H9 (cell line): ENCODE data around the gene TREML1. TPM values are rescaled to one million over a fixed set of nuclear protein-coding genes. Genes with fewer than 3 reads are reported as not detected.

Experiments used
- DNase-seq: peaks from one replicate; pipeline ENCODE4 v3.0.0-alpha.2; 2017
- H2AFZ ChIP-seq: one replicate; pipeline ENCODE4 v1.6.1; 2013; ENCODE audit warnings: mild to moderate bottlenecking, low read length, control low read depth, moderate library complexity
- H2AK5ac ChIP-seq: 2 replicates; pipeline ENCODE4 v1.6.1; 2013; ENCODE audit warnings: low read length, control low read depth, mixed read lengths; ENCODE audit not compliant: insufficient read length
- H2BK120ac ChIP-seq: one replicate; pipeline ENCODE4 v1.6.1; 2013; ENCODE audit warnings: low read depth, mild to moderate bottlenecking, low read length, control low read depth, inconsistent platforms; ENCODE audit not compliant: poor library complexity, severe bottlenecking
- H2BK12ac ChIP-seq: 2 replicates; pipeline ENCODE4 v1.6.1; 2013; ENCODE audit warnings: low read length, control low read depth, mixed read lengths, low read depth; ENCODE audit not compliant: insufficient read length
- H2BK15ac ChIP-seq: 2 replicates; pipeline ENCODE4 v1.6.1; 2013; ENCODE audit warnings: low read depth, low read length, control low read depth
- H2BK20ac ChIP-seq: one replicate; pipeline ENCODE4 v1.6.1; 2013; ENCODE audit warnings: low read depth, mild to moderate bottlenecking, low read length, control low read depth, inconsistent platforms; ENCODE audit not compliant: poor library complexity, severe bottlenecking
- H2BK5ac ChIP-seq: 2 replicates; pipeline ENCODE4 v1.6.1; 2013; ENCODE audit warnings: low read length, control low read depth, mixed read lengths; ENCODE audit not compliant: insufficient read length
- H3K14ac ChIP-seq: 2 replicates; pipeline ENCODE4 v1.6.1; 2013; ENCODE audit warnings: low read length, control low read depth; ENCODE audit not compliant: insufficient read depth
- H3K18ac ChIP-seq: 2 replicates; pipeline ENCODE4 v1.6.1; 2013; ENCODE audit warnings: low read depth, mild to moderate bottlenecking, mixed read lengths, low read length, control low read depth; ENCODE audit not compliant: insufficient read length
- H3K23ac ChIP-seq: 2 replicates; pipeline ENCODE4 v1.6.1; 2013; ENCODE audit warnings: low read length, control low read depth, mixed read lengths, low read depth; ENCODE audit not compliant: insufficient read length
- H3K23me2 ChIP-seq: 2 replicates; pipeline ENCODE4 v1.6.1; 2013; ENCODE audit warnings: low read depth, mild to moderate bottlenecking, mixed read lengths, low read length, control low read depth; ENCODE audit not compliant: insufficient read length, poor library complexity, severe bottlenecking
- H3K27ac ChIP-seq: 2 replicates; pipeline ENCODE4 v1.5.1; 2013; ENCODE audit warnings: low read length, control low read depth, mixed read lengths, low read depth; ENCODE audit not compliant: insufficient read length
- H3K27me3 ChIP-seq: 2 replicates; pipeline ENCODE4 v1.6.1; 2013; ENCODE audit warnings: low read length, control low read depth, inconsistent platforms; ENCODE audit not compliant: insufficient read depth
- H3K4ac ChIP-seq: 2 replicates; pipeline ENCODE4 v1.6.1; 2013; ENCODE audit warnings: low read depth, mild to moderate bottlenecking, control low read depth, inconsistent platforms, low read length, moderate library complexity
- H3K4me1 ChIP-seq: 2 replicates; pipeline ENCODE4 v1.6.1; 2013; ENCODE audit warnings: low read length, control low read depth, inconsistent platforms; ENCODE audit not compliant: insufficient read depth
- H3K4me2 ChIP-seq: 2 replicates; pipeline ENCODE4 v1.6.1; 2013; ENCODE audit warnings: low read length, control low read depth, mixed read lengths; ENCODE audit not compliant: insufficient read length, insufficient read depth
- H3K56ac ChIP-seq: 2 replicates; pipeline ENCODE4 v1.6.1; 2013; ENCODE audit warnings: low read depth, mild to moderate bottlenecking, mixed read lengths, low read length, control low read depth; ENCODE audit not compliant: insufficient read length
- H3K79me1 ChIP-seq: 2 replicates; pipeline ENCODE4 v1.6.1; 2013; ENCODE audit warnings: low read depth, mild to moderate bottlenecking, moderate library complexity, low read length, control low read depth, inconsistent platforms; ENCODE audit not compliant: insufficient read depth, poor library complexity, severe bottlenecking
- H3K79me2 ChIP-seq: 2 replicates; pipeline ENCODE4 v1.6.1; 2013; ENCODE audit warnings: low read length, control low read depth, inconsistent platforms; ENCODE audit not compliant: insufficient read depth
- H3K9ac ChIP-seq: 2 replicates; pipeline ENCODE4 v1.6.1; 2013; ENCODE audit warnings: low read length, control low read depth, mixed read lengths; ENCODE audit not compliant: insufficient read length; ENCODE audit errors: extremely low read depth
- H3K9me3 ChIP-seq: one replicate; pipeline ENCODE4 v1.6.1; 2013; ENCODE audit warnings: low read depth, low read length, inconsistent platforms; ENCODE audit not compliant: control insufficient read depth
- H3T11ph ChIP-seq: one replicate; pipeline ENCODE4 v1.6.1; 2013; ENCODE audit warnings: mild to moderate bottlenecking, low read length, control low read depth, inconsistent platforms
- H4K20me1 ChIP-seq: one replicate; pipeline ENCODE4 v1.6.1; 2013; ENCODE audit not compliant: control insufficient read depth, insufficient read length, insufficient read depth
- H4K5ac ChIP-seq: 2 replicates; pipeline ENCODE4 v1.6.1; 2013; ENCODE audit warnings: low read depth, mild to moderate bottlenecking, mixed read lengths, low read length, control low read depth; ENCODE audit not compliant: insufficient read length
- H4K8ac ChIP-seq: replicated peaks from 2 replicates; pipeline ENCODE4 v1.6.1; 2013; ENCODE audit warnings: low read length, control low read depth, mixed read lengths, low read depth; ENCODE audit not compliant: insufficient read length
- H4K91ac ChIP-seq: 2 replicates; pipeline ENCODE4 v1.6.1; 2013; ENCODE audit warnings: low read depth, mild to moderate bottlenecking, moderate library complexity, mixed read lengths, low read length, control low read depth; ENCODE audit not compliant: insufficient read length
- H3K27ac Mint-ChIP-seq, 3 experiments: 2 replicates in 2 of 3; 3 replicates in 1 of 3; pipeline ENCODE4 v1.8.0; 2020 to 2021; ENCODE audit warnings: mixed read lengths in 3 of 3, mild to moderate bottlenecking in 1 of 3, moderate library complexity in 1 of 3
- H3K27me3 Mint-ChIP-seq: 2 replicates; pipeline ENCODE4 v1.8.0; 2021; ENCODE audit warnings: low read depth, mild to moderate bottlenecking, moderate library complexity, mixed read lengths
- H3K36me3 Mint-ChIP-seq, 3 experiments: 2 replicates in 2 of 3; 3 replicates in 1 of 3; pipeline ENCODE4 v1.8.0; 2020 to 2021; ENCODE audit warnings: low read depth in 3 of 3, mixed read lengths in 3 of 3; ENCODE audit not compliant: insufficient read depth in 1 of 3
- H3K4me1 Mint-ChIP-seq, 2 experiments: 2 replicates each; pipeline ENCODE4 v1.8.0; 2020; ENCODE audit warnings: mixed read lengths in 2 of 2
- H3K4me3 Mint-ChIP-seq, 2 experiments: 2 replicates in 1 of 2; 3 replicates in 1 of 2; pipeline ENCODE4 v1.8.0; 2020 to 2021; ENCODE audit warnings: mild to moderate bottlenecking in 2 of 2, mixed read lengths in 2 of 2, moderate library complexity in 1 of 2
- H3K9me3 Mint-ChIP-seq, 2 experiments: 2 replicates in 1 of 2; 3 replicates in 1 of 2; pipeline ENCODE4 v1.8.0; 2020; ENCODE audit warnings: mild to moderate bottlenecking in 2 of 2, mixed read lengths in 2 of 2, moderate library complexity in 1 of 2
- CTCF ChIP-seq: fragments of 200-600 bp; sonication (generic); conservative IDR thresholded peaks from 3 replicates; pipeline ENCODE4 v1.8.0; 2021; ENCODE audit warnings: antibody characterized with exemption, mild to moderate bottlenecking
- WGBS: extraction: QIAGEN DNeasy Blood & Tissue Kit; methylation state at CpG from one replicate; pipeline ENCODE4 v1.1.7; 2013; ENCODE audit warnings: missing lambda C conversion rate, low lambda C conversion rate, mixed read lengths; ENCODE audit not compliant: insufficient read length; ENCODE audit errors: extremely low coverage; 5-methylcytosine and 5-hydroxymethylcytosine counted together
- total RNA-seq: library from RNA; stranded (reverse); gene quantifications from 2 replicates; pipeline ENCODE4 v1.2.1, GENCODE V29; 2021

TREML1 gene
- total RNA-seq, 1 experiment from 2014 or later: not detected

DNA sequence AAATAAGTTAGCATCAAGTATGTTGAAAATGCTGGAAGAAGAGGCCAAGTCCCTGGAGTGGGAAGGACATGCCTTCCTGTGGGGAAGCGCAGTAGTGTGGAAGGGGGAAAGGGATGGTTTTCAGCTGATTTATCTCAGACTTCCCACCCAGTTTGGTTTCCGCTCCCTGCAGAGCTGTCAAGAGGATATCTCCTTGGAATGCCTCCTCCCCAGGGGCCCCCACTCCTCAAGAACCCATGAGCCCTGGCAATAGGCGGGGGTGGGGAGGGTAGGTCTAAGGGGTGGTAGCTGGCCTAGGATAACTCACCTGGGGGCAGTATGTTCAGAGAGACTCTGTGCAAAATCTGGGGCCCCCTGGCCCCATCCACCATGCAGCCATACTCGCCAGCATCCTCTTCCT lies 696 bp downstream of the TREML1 start:
- Histone ChIP-seq H2AK5ac (no peak overlapping the region), H3K4me2 (no peak overlapping the region), H3K23me2 (no peaks in the 10 kb centered on the region), H2BK15ac (no peak overlapping the region), H3K79me1 (no peaks in the 10 kb centered on the region), H3K27me3 (no peaks in the 10 kb centered on the region), H4K5ac (no peak overlapping the region), H3K4ac (no peak overlapping the region), H2AFZ (no peak overlapping the region), H2BK120ac (no peak overlapping the region), H4K8ac (no peak overlapping the region), H3K56ac (no peak overlapping the region), H3K23ac (no peak overlapping the region), H4K20me1 (no peaks in the 10 kb centered on the region), H2BK5ac (no peak overlapping the region), H3K14ac (no peak overlapping the region; the same call in 1 of the 2 replicates), H3T11ph (no peak overlapping the region), H2BK12ac (no peak overlapping the region), H3K18ac (no peak overlapping the region), H3K4me1 (no peaks in the 10 kb centered on the region), H3K79me2 (no peaks in the 10 kb centered on the region), H3K9ac (no peak overlapping the region), H3K27ac (no peak overlapping the region), H3K9me3 (no peaks in the 10 kb centered on the region), H2BK20ac (no peak overlapping the region), H4K91ac (no peak overlapping the region)
- no peaks in the 10 kb centered on the region; a peak in 1 of 7 replicates for H3K36me3 Mint-ChIP-seq
- H3K27me3 Mint-ChIP-seq: peaks cover 6% of the 10 kb centered on the region
- no peak overlapping the region for H3K4me3 Mint-ChIP-seq
- H3K4me1 Mint-ChIP-seq: peaks cover 11 to 13% of the 10 kb centered on the region in 2 experiments; a peak in 3 of 4 replicates
- no peak for DNase-seq
- no peak overlapping the region for H3K27ac Mint-ChIP-seq
- no CpG with 5 or more reads among the region's 4 CpGs for WGBS
- no peak for TF ChIP-seq CTCF
- no peaks in the 10 kb centered on the region for H3K9me3 Mint-ChIP-seq
